CD4-positive, alpha-beta T cell treated with Interferon alpha-2 for 1 hour (primary cell): ENCODE measurements around the gene ZNF197.
"Not testable (repeated sequence)": the region's sequence is repeated elsewhere in the genome, so short reads cannot be mapped to it uniquely, and the experiment has no call there.

Experiments
- DNase-seq, 2 donors: peaks; one replicate each; pipeline ENCODE4 v3.0.0-alpha.2; 2020 to 2022

The ZNF197 gene

GRCh38 chr3:44624749-44625480 lies at the start of gene ZNF197:
Gene ZNF197 (plus strand): TSS chr3:44625036. CDS start chr3:44629155, 4,119 bp downstream.
- peak; percentile 57 to 64 for DNase-seq

- DNase-seq, result no peak
These were observed 48.2 kb upstream of the ZNF197 start for GRCh38 chr3:44576613-44577012.

GRCh38 chr3:44577354-44577952 lies 47.4 kb upstream of the ZNF197 start:
- not testable (repeated sequence) for DNase-seq

- DNase-seq, result not testable (repeated sequence)
These were observed 46.5 kb upstream of the ZNF197 start for GRCh38 chr3:44578316-44578715.

- DNase-seq, result not testable (repeated sequence)
These were observed 45.8 kb upstream of the ZNF197 start for GRCh38 chr3:44578924-44579515.

- not testable (repeated sequence) for DNase-seq
These were observed 45.1 kb upstream of the ZNF197 start for GRCh38 chr3:44579749-44580148.

- DNase-seq, result not testable (repeated sequence)
These were observed 43.9 kb upstream of the ZNF197 start for GRCh38 chr3:44580971-44581370.

- peak in 1 of 2 donors; percentile 1 for DNase-seq
These were observed 40.0 kb upstream of the ZNF197 start, which contains the start of gene ZNF660 for GRCh38 chr3:44584646-44585501. Gene ZNF660 (plus strand): TSS chr3:44584964. CDS start chr3:44594194, 9,230 bp downstream.

- DNase-seq, result no peak
These were observed 28.2 kb upstream of the ZNF197 start for GRCh38 chr3:44596621-44597020.

GRCh38 chr3:44601749-44602148 lies 23.1 kb upstream of the ZNF197 start:
- no peak for DNase-seq

- no peak for DNase-seq
These were observed 12.2 kb upstream of the ZNF197 start for GRCh38 chr3:44612678-44613077.

GRCh38 chr3:44628716-44629115 lies 3.9 kb downstream of the ZNF197 start:
- no peak for DNase-seq

GRCh38 chr3:44632193-44632592 lies 7.4 kb downstream of the ZNF197 start:
- no peak for DNase-seq

- no peak for DNase-seq
These were observed 17.5 kb downstream of the ZNF197 start for GRCh38 chr3:44642337-44642736.

GRCh38 chr3:44643024-44643423 lies 18.2 kb downstream of the ZNF197 start:
- no peak for DNase-seq

GRCh38 chr3:44647771-44648170 lies 22.9 kb downstream of the ZNF197 start:
- no peak for DNase-seq

- peak; percentile 38 to 50 for DNase-seq
These were observed 23.9 kb downstream of the ZNF197 start, which contains the start of gene ZNF35 for GRCh38 chr3:44648564-44649229. Gene ZNF35 (plus strand): TSS chr3:44648732. CDS start chr3:44651068, 2,336 bp downstream.

GRCh38 chr3:44649709-44650108 lies 24.9 kb downstream of the ZNF197 start:
- no peak for DNase-seq

- DNase-seq, result no peak
These were observed 29.2 kb downstream of the ZNF197 start for GRCh38 chr3:44654039-44654438.

- DNase-seq, result no peak
These were observed 34.2 kb downstream of the ZNF197 start for GRCh38 chr3:44659015-44659414.

- DNase-seq, result no peak
These were observed 34.6 kb downstream of the ZNF197 start for GRCh38 chr3:44659434-44659833.

- no peak for DNase-seq
These were observed 36.4 kb downstream of the ZNF197 start for GRCh38 chr3:44661189-44661588.
